GM19035 (cell line): Measurements from ENCODE around the gene ACSF2.
"Not testable (repeated sequence)": the region's sequence is repeated elsewhere in the genome, so short reads cannot be mapped to it uniquely, and the experiment has no call there.

Source experiments
- ATAC-seq: cut with Tn5 transposase; IDR thresholded peaks from one replicate; pipeline ENCODE4 v1.9.1; 2021; ENCODE audit not compliant: unreplicated experiment

ACSF2 gene

DNA sequence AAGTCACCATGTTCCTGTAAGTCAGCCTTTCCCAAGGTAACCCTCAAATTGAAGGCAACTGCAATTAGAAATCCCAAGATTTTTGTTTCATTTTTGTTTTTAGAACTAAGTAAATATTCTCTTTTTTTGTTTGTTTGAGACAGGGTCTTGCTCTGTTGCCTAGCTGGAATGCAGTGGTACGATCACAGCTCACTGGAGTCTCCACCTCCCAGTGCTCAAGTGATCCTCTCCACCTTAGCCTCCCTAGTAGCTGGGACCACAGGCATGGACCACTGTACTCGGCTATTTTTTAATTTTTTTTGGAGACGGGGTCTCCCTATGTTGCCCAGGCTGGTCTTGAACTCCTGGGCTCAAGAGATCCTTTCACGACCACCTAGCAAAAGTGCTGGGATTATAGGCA lies 18.1 kb upstream of the ACSF2 start:
- ATAC-seq: no peak

DNA sequence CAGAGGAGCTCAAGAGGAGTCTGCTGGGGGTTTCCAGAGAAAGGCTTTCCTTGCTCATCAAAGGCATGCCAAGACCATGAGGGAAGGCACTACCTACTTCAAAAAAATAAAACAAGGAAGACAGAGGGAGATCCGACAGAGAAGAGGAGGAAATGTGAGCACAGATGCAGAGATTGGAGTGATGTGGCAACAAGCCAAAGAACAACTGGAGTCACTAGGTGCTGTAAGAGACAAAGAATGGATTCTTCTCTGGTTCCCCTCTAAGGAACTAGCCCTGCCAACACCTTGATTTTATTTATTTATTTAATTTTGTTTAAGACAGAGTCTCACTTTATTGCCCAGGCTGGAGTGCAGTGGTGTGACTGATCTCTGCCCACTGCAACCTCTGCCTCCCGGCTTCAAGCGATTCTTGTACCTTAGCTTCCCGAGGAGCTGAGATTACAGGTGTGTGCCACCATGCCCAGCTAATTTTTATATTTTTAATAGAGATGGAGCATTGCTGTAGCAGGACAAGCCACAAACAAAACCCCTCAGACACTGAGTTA lies 13.8 kb upstream of the ACSF2 start:
- no peak for ATAC-seq

DNA sequence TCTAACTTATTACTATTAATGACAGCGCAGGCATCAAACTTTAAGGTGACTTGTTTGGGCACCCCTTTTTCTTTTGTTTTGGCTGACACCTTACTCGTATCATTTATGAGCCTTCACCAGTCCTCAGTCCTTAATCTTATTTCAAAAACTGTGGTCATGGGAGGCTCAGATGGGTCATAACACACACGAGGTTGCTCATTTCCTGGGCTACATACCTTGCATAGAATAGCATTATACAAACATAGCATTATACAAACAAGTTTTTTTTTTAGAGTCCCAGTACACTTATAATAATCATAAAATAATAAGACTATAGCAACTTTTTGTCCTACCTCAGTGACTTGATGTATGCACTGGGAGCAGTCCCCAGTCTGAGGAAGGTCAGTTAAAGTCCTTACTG lies 11.2 kb upstream of the ACSF2 start:
- ATAC-seq: no peak

DNA sequence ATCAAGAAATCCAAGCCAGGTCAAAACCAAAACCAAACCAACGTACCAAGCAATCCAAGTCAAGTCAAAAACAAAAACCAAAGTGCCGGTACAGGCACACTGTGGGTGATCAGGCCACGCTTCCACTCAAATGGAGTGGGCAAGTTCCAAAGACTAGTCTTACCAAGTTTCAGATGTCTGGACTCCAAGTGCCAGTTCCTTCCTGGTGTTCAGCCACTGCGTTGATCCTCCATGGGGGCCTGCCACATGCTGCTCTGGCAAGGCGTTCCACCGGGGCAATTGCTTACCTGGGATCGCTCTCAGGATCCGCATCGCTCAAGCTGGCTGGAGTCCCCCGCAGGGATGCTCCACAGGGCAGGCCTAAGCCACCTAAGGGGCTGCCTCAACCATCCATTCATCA lies 6.4 kb upstream of the ACSF2 start:
- not testable (repeated sequence) for ATAC-seq

DNA sequence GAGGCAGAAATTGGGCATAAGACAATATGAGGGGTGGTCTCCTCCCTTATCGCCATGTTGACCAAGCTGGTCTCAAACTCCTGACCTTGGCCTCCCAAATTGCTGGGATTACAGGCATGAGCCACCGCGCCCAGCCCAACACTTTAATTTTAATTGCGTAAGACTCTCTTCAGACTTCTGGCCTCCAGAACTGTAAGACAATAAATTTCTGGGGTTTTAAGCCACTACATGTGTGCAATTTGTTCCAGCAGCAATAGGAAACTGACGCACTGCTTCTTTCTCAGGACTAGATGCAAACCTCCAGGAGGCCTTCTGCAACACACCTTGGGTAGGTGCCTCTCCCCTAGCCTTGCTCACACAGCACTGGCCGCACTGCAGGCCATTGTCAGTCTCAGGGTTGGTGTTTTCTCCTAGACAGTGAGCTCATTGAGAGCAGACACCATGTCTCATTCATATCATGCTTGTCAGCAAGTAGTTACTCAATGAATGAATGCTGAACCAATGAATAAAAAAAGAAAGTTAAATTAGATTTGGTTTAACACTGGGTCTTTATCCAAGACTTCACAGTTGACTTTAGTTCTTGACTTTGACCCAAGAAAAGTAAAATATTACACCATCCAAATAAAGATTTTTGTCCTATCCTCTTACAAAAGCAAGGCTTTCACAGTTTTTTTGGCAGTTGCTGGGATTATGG lies 5.5 kb upstream of the ACSF2 start:
- no peak for ATAC-seq

DNA sequence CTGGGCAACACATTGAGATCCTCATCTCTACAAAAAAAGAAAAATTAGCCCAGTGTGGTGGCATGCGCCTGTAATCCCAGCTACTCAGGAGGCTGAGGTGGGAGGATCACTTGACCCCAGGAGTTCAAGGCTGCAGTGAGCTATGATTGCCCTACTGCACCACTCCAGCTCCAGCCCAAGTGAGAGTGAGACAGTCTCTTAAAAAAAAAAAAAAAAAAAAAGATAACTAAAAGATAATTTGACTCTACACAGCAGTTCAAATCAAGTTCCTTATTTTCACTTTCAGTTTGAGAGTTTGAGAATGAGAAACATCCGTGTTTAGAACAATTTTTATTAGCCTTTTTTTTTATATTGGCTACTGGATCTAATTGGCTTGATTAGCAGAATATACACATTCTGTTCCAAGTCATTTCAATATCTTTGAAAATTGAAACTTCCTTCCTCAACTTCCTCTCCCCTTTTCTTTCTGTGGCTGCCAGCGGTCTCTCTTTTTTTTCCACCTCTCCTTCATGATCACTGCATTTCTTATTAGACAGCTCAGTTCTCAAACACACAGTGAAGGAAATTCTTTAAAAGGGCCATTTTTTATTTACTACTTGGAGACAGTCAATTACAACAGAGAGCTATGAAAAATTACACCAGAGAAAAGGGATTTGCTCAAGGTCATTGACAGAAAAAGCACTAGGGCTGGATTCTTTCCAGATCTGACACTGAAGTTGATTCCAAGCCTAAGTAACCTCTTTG lies 4.5 kb upstream of the ACSF2 start:
- ATAC-seq: no peak

DNA sequence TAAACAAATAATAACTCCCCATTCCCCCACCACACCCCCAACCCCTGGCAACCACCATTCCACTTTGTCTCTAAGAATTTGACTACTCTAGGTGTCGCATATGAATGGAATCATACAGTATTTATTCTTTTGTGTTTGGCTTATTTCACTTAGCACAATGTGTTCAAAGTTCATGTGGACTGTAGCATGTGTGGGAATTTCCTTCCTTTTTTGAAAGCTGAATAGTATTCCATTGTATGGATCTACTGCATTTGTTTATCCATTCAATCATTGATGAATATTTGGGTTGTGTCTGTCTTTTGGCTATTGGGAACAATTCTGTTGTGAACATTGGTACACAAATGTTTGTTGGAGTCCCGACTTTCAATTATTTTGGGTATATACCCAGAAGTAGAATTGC lies 3.3 kb upstream of the ACSF2 start:
- no peak for ATAC-seq

DNA sequence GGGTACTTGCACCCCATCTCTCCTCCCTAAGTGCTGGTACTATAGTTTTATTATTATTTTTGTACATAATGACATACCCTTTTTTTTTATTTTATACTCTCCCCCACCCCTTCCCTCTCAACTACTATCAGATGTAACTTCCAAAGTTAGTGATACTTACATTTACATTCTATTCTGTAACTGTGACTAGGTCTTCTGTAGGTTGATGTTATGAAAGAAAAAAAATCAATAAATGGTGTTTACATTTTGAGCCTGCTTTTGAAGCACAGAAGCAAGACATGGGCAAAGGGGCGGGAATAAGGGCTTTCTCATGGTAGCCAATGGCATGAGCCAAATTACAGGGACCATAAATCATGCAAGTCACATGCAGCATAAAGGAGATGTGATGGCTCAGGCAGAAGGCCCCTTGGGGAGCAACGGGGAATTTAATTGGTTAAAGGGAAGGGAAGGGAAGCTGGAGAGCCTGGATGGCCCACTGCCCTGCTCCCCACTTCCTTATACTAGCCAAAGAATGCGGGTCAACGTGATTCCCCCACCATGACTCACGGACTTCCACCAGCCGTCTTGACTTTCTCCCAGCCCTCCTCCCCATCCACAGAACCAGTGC lies 2.4 kb upstream of the ACSF2 start:
- no peak for ATAC-seq

DNA sequence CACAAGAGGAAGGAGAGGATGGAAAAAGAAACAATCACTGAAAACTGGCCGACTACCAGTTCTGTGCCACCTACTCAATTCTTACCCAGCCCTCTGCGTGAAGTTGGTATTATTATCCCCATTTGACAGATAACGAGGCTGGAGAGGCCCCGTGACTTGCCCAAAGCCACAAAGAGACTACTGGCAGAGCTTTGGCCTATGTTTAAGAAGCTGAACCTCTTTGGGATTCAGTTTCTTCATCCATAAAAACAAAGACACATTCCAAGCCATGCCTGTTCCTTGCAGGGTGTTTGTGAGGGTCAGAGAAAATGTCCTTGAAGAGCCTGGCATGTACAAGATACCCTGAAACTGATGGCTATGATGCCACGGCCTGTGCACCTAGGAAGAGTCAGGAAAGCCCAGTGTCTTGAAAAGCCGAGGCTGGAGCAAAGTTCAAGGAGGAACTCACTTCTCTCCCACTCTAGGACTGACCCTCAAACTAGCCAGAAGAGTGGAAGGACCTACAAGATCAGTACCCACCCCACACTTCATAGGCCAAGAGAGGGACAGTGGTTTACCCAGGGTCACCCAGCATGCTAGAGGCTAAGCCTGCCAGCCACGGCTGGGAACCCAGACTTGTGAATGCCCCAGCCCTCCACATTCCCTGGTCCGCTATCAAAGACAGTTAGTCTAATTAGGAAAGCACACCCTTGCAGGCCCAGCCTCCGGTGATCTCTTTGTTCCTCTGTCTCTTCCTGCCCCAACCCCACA lies 1.6 kb upstream of the ACSF2 start:
- ATAC-seq: no peak

DNA sequence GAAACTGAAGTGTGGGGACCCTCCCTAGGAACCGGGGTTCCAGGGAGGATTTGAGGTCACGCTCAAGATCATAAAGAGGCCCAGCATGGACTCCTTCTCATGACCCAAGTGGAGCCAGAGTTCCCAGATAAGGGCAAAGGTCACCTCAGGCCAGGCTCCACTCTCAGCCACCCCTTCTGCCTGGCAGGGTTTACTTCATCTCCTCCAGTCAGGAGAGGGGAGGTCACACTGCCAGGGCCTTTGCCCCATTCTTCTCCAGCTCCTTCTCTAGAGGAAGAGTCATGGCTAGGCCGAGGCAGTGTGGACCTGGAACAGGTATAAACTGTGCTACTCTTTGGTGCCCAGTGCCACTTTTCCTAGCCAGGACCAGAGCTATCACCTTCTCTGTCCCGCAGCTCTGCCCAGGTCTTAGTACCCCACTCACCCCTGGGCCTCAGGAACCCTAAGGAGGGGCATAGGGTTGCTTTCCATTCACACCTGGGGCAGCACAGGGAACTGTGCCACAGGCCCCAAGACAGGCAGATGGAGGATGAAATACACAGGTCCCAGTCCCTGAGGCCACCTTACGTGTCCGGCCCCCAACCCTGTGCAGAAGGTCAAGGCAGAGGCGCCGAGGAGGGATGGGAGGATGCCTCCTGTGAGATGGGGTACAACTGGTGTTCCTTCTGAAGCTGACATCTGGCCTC lies 879 bp upstream of the ACSF2 start:
- ATAC-seq: no peak

DNA sequence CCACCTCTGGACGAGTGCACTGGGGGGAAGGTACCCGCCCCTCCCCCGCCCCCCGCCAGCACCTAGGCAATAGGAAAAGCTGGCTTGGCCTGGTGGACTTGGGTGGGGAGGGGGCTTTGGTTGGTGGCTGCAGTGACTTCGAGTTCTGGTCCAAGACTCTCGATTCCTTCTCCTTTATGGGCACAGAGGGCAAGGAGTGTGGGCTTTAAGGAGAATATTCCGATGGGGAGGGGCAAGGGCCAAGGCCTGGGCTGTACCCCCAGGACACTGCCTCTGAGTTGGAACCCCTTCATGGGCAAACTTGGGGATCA lies 409 bp downstream of the ACSF2 start:
- no peak for ATAC-seq

DNA sequence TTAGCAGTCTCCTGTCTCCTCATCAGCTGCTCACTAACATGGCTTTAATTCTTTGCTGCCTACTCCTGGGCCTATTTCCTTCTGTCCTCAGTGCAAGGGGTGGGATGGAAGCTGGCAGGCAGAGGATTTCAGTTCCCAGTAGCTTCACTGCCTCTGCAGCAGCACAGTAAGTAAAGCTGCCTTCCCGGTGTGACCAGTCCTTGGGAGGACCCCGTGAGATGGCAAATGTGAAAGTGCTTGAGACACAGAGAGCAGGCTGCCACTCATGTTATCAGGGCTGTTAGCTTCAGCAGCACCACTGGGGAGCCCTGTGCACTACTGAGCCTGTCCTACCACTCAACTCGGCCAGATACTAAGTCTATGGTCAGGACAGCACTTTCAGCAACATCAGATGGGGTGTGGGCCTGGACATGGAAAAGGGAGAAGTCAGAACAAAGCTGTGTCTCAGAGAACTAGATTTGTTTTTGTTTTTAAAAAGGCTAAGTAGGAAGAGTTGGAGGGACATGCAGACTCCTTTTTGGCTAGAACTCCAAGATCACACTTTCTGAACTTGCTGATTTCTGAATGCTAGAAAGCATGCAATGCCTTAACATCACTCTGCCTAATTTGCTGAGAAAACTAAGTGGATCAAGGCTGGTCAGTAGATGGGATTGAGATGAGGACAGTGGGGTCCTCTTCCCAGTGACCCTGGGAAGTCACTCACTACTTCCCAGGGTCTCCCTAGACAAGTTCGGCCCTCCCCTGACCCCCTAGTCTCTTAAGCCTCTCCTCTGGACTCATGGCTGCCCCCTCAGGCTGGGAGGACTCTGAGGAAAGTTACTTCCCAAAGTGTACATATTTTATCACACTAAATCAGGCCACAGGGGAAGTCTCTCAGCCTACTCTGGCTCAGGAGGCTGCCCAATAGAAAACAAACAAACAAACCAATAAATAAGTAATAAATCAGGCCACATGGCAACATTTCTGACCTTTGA lies 1.1 kb downstream of the ACSF2 start:
- no peak for ATAC-seq

DNA sequence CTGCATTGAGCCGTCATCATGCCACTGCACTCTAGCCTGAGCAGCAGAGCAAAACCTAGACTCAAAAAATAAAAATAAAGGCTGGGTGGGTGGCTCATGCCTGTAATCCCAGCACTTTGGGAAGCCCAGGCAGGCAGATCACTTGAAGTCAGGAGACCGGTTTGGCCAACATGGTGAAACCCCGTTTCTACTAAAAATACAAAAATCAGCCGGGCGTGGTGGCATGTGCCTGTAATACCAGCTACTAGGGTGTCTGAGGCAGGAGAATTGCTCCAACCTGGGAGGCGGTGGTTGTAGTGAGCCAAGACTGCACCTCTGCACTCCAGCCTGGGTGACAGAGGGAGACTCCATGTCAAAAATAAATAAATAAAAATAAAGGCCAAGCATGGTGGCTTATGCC lies 2.1 kb downstream of the ACSF2 start:
- not testable (repeated sequence) for ATAC-seq

DNA sequence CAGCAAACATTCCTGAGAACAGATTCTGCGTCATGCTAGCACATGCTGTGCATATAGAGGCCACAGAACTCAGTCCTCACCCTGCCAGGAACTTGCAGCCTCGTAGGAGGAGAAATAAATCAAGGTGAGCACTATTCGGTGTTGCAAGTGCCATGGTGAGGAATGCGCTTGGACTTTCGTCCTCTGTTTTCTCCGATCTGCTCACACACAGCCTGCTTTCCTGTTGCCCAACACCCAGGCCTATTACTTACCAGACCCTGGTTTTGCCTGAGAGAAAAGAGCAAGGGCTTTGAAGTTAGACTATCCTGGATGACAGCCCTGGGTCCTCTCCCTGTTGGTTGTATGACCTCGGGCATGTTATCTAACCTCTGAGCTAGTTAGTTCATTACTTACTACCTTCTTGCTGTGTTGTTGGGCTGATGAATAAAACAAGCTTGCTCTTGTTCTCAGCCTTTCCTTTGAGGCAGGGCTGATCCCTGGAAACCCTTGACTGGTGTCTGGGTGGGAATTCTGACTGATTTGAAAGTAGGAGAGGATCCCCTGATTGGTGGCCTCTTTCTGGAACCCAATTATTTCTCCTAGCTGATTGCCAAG lies 2.9 kb downstream of the ACSF2 start:
- ATAC-seq: no peak

DNA sequence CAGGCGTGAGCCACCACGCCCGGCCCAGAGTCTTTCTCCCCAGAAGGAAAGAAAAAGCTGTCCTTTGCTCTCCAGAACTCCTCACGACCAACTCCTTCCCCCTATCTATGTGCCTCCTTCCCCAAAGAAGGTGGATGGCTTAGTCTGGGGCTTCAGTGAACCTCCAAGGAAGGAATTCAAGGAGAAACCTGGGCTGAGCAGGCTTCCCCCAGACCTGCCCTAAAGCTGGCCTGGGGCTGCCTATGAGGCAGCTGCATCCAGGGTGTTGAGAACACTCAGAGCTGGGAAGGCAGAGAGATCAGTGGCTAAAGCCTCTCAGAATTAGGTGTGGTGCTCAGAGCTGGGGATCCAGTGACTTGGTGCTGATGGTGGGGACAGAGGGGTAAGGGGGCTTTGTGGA lies 3.8 kb downstream of the ACSF2 start:
- ATAC-seq: no peak

DNA sequence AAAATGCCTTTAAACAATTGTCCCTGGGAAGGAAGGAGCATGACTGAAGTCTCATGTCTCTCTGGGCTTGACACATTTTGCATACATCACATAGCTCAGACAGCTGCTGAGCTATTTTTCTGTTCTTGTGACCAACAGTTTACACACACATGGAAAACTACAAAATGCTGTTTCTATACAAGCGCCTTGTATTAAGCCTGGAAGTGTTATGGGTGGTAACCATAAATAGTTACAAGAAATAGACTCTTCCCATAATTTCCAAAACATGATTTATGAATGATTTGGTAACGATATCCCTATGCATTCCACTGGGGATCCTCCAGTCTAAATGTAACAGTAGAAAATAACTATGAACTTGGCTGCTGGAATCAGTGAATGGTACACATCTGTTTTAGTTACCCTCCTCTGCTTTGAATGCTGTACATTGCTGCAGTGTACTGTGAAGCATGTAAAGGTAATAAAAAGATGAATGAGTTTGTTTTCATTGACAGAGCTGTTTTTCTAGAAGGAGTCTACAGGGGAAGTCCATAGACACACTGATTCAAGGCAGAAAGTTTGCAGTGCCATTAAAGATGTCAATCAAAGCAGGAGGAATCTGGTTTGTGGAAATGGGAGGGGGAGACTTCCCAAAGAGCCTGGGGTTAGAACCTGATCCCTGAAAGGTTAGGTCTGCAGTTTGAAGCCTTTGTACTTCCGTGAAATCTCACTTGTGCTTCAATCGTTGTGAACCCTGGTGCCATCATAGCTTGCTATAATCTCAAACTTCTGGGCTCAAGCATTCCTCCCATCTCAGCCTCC lies 5.0 kb downstream of the ACSF2 start:
- no peak for ATAC-seq

DNA sequence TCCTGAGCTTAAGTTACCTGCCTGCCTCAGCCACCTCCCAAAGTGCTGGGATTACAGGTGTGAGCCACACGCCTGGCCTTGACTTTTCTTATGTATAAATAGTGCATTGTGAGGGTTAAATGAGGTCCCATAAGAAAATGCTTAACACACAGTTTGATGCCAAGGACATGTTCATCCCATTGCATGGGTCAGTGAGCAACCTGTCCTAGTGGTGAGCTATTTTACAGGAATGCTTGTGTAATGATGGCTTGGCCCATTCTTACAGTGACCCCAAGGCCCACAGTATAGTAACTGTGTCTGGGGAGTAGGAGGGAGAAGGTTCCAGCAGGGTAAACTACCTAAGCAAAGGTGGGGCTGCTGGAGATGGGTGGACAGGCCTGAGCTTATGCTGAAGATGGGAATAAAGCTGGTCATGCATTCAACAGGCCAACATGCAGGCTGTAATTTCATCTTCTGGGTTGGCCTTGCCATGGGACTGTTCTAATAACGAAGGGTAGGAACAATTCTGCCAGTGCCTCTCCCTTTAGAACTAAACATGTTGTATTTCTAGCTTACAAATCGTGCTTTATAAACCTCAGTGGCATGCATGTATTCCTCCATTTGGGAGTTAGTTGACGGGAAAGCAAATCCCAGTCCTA lies 6.2 kb downstream of the ACSF2 start:
- ATAC-seq: no peak

DNA sequence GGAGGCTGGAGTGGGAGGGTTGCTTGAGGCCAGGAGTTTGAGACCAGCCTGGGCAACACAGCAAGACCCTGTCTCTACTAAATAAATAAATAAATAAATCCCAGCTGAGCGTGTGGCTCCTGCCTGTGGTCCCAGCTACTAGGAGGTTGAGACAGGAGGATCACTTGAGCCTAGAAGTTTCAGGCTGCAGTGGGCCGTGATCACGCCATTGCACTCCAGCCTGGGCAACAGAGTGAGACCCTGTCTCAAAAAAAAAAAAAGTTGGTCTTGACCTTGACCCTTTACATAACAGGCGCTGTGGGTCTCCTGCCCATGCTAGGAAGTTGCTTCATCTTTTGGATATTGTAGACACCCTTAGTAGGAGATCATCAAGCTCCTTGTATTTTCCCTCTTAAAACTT lies 11.4 kb downstream of the ACSF2 start:
- ATAC-seq: no peak
